Right lobe of liver (tissue), 6 donors: ENCODE data around the gene WDR47. TPM values are rescaled to one million over a fixed set of nuclear protein-coding genes. Genes with fewer than 3 reads are reported as not detected.
"Not testable (repeated sequence)": the region's sequence is repeated elsewhere in the genome, so short reads cannot be mapped to it uniquely, and the experiment has no call there.

Experiments
- ATAC-seq, 4 donors: fragments of 200-7000 bp; cut with Tn5 transposase; one replicate each; pipeline ENCODE4 v1.9.1; 2020; ENCODE audit warnings: mild to moderate bottlenecking in 4 of 4, moderate library complexity in 4 of 4
- DNase-seq, 3 donors: peaks; one replicate each; pipeline ENCODE4 v3.0.0-alpha.2; 2020
- H3K27ac ChIP-seq, 3 donors: fragments of 200-600 bp; one replicate each; pipeline ENCODE4 v1.8.0; 2022
- H3K27me3 ChIP-seq, 2 donors: fragments of 200-600 bp; one replicate each; pipeline ENCODE4 v1.8.0; 2022
- H3K36me3 ChIP-seq, 4 donors: fragments of 200-600 bp; sonication (generic) in 1 of 4; one replicate each; pipeline versions ENCODE4 v1.5.1 to v1.8.0; 2017 to 2022; ENCODE audit warnings: control low read depth in 1 of 4
- H3K4me1 ChIP-seq, 4 donors: fragments of 200-600 bp; sonication (generic) in 1 of 4; one replicate each; pipeline versions ENCODE4 v1.5.1 to v1.8.0; 2017 to 2022; ENCODE audit warnings: control low read depth in 1 of 4
- H3K4me3 ChIP-seq, 3 donors: fragments of 200-600 bp; one replicate each; pipeline ENCODE4 v1.8.0; 2022
- H3K9me3 ChIP-seq, 4 donors: fragments of 200-600 bp; sonication (generic) in 1 of 4; one replicate each; pipeline versions ENCODE4 v1.5.1 to v1.8.0; 2017 to 2022; ENCODE audit warnings: control low read depth in 1 of 4
- CTCF ChIP-seq, 4 donors: fragments of 200-600 bp in 3 of 4; fragments of 450-650 bp in 1 of 4; IDR thresholded peaks; one replicate each; pipeline versions ENCODE4 v1.5.1 to v1.8.0; 2016 to 2022; ENCODE audit warnings: antibody characterized with exemption in 4 of 4, mild to moderate bottlenecking in 2 of 4
- POLR2A ChIP-seq: fragments of 450-650 bp; IDR thresholded peaks from one replicate; pipeline ENCODE4 v1.6.1; 2017; ENCODE audit warnings: antibody characterized with exemption, mild to moderate bottlenecking
- WGBS: methylation state at CpG from one replicate; pipeline ENCODE4 v1.1.6; 2018; ENCODE audit warnings: low coverage, low lambda C conversion rate; ENCODE audit not compliant: insufficient coverage; ENCODE audit errors: missing lambda C conversion rate; 5-methylcytosine and 5-hydroxymethylcytosine counted together
- intact Hi-C, 2 donors: fragments of 100-400 bp; cut with DNase I; formaldehyde crosslinking; loops; one replicate each; pipeline versions ENCODE4 v1.11.2 to v1.14.1; 2022
- total RNA-seq, 6 experiments: library from RNA; depleted of rRNA in 2 of 6; stranded (reverse); fragments of >200 nt in 2 of 6; fragmentation: NEBNext Ultra II Directional in 3 of 6; extraction: Animal tissue kit (Norgen Biotek cat#: 25700) in 3 of 6; gene quantifications; one replicate each; pipeline versions ENCODE4 v1.1.0 to v1.2.4, GENCODE V29; 2016 to 2023
- donor health status: DM: no; HTN: yes; CAD: no.
- donor health status: DM: no; HTN: no; CAD: no.
- donor health status: DM: no; HTN: no; CAD: no.
- donor health status: DM: no; HTN: yes; CAD: no.
- donor health status: DM: no; HTN: yes; CAD: no.

WDR47 gene
- total RNA-seq, 6 experiments from 2014 or later: 2.4 to 4.2 (median 2.6) TPM

DNA sequence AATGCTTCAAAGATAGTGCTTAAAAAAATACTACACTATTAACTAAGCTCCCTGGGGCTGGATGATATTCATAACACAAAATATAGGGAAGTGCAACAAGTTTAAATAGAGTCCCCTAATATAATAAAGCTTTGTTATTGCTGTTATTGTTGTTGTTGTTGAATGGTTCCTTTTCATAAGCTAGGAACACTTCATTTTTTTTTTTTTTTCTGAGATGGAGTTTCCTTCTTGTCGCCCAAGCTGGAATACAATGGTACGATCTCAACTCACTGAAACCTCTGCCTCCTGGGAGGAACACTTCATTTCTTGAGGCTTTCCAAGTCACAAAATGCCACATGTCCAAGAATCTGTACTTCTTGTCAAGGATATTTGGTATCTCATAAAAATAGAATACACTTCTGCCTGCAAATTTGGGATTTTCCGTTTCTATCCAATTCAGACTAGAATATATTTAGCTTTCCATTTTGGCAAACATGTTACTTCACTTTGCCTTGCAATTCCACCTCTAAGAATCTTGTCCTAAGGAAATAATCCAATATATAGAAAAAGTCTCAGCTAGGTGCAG is 21.1 kb downstream of the WDR47 start:
- ATAC-seq (no peak), DNase-seq (no peak)
- Histone ChIP-seq H3K9me3 (no peaks in the 10 kb centered on the region), H3K36me3 (peaks cover 0 to 10% (median 0%) of the 10 kb centered on the region in 4 donors), H3K27me3 (no peaks in the 10 kb centered on the region), H3K4me3 (no peak overlapping the region), H3K27ac (no peak overlapping the region), H3K4me1 (no peaks in the 10 kb centered on the region)
- TF ChIP-seq CTCF (IDR thresholded peaks at IDR 0.05): no peak
- 92% methylated on average over 2 of the region's 3 CpGs for WGBS
- intact Hi-C loops: no loop called here

GRCh38 chr1:109017719-109018118 is 24.2 kb downstream of the WDR47 start:
- H3K27ac ChIP-seq, H3K9me3 ChIP-seq, H3K27me3 ChIP-seq, H3K4me1 ChIP-seq, intact Hi-C loops, H3K4me3 ChIP-seq, DNase-seq, ATAC-seq: not testable (repeated sequence)
- WGBS: 96% methylated on average over 6 of the region's 6 CpGs
- H3K36me3 ChIP-seq: peaks cover 0 to 15% (median 2%) of the 10 kb centered on the region in 4 donors

- no peak for TF ChIP-seq CTCF (IDR thresholded peaks at IDR 0.05)
- TF ChIP-seq POLR2A: no peak
- no peak for ATAC-seq
- Histone ChIP-seq H3K27me3 (no peaks in the 10 kb centered on the region), H3K36me3 (peaks cover 0 to 20% (median 2%) of the 10 kb centered on the region in 4 donors), H3K9me3 (no peaks in the 10 kb centered on the region), H3K27ac (no peak overlapping the region), H3K4me1 (no peaks in the 10 kb centered on the region), H3K4me3 (no peak overlapping the region)
- 90% methylated on average over 1 of the region's 1 CpG for WGBS
- intact Hi-C loops: no loop called here
- no peak for DNase-seq
These were observed 24.8 kb downstream of the WDR47 start for GRCh38 chr1:109017134-109017533.

DNA sequence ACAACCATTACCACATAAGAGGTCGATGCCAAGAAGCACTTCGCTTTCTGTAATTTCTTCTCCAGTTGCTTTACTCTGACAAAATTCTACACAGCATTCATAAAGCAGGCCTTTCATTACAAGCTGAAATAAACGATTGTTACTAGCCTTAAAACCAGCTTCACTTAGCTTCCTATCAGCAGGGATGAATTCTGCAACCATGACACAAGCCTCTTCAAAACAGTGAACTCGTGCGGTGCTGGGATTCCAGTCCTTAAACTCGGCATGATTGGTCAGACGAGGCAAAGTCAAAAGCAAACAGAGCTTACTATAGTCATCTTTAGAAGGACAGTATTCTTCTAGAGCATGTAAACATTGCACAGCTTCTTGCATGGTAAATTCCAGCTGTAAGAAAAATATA is 30.6 kb downstream of the WDR47 start:
- no peak overlapping the region for H3K27ac ChIP-seq
- intact Hi-C loops: no loop called here

GRCh38 chr1:108996622-108997021 is 45.3 kb downstream of the WDR47 start:
- H3K27me3 ChIP-seq, H3K4me3 ChIP-seq, intact Hi-C loops, DNase-seq, ATAC-seq, H3K4me1 ChIP-seq, H3K27ac ChIP-seq, H3K9me3 ChIP-seq: not testable (repeated sequence)
- H3K36me3 ChIP-seq: peaks cover 0 to 12% (median 2%) of the 10 kb centered on the region in 4 donors
- WGBS: 92% methylated on average over 2 of the region's 3 CpGs

More for the DNA sequence above, 30.6 kb downstream of the WDR47 start:
- WGBS: 92% methylated on average over 7 of the region's 7 CpGs
- Histone ChIP-seq H3K4me3 (no peak overlapping the region), H3K4me1 (no peaks in the 10 kb centered on the region), H3K36me3 (peaks cover 0 to 14% (median 6%) of the 10 kb centered on the region in 4 donors), H3K27me3 (no peaks in the 10 kb centered on the region), H3K9me3 (peaks cover 0 to 2% (median 0%) of the 10 kb centered on the region in 4 donors)
- no peak for ATAC-seq
- TF ChIP-seq CTCF (IDR thresholded peaks at IDR 0.05) (no peak), POLR2A (no peak)
- no peak for DNase-seq
